Tibial nerve (tissue), 4 donors: ENCODE data around the gene NRXN2.

Experiments
- EP300 ChIP-seq, 2 donors: sonication (generic); formaldehyde crosslinking; IDR thresholded peaks; one replicate each; pipeline ENCODE4 v1.6.1; 2017; ENCODE audit warnings: antibody characterized with exemption in 2 of 2, mild to moderate bottlenecking in 1 of 2
- POLR2A ChIP-seq, 2 donors: fragments of 450-650 bp; IDR thresholded peaks; one replicate each; pipeline ENCODE4 v1.6.1; 2017; ENCODE audit warnings: antibody characterized with exemption in 2 of 2, mild to moderate bottlenecking in 2 of 2, moderate library complexity in 2 of 2
- TF ChIP-seq, protein P1 (sequence below), 5 experiments: fragments of 200-600 bp in 3 of 5; fragments of 450-650 bp in 2 of 5; sonication (generic) in 3 of 5; IDR thresholded peaks; one replicate each; pipeline ENCODE4 v1.5.1; 2016 to 2019; ENCODE audit warnings: antibody characterized with exemption in 5 of 5, mild to moderate bottlenecking in 3 of 5, moderate library complexity in 2 of 5

- TF ChIP-seq, protein P1, sequence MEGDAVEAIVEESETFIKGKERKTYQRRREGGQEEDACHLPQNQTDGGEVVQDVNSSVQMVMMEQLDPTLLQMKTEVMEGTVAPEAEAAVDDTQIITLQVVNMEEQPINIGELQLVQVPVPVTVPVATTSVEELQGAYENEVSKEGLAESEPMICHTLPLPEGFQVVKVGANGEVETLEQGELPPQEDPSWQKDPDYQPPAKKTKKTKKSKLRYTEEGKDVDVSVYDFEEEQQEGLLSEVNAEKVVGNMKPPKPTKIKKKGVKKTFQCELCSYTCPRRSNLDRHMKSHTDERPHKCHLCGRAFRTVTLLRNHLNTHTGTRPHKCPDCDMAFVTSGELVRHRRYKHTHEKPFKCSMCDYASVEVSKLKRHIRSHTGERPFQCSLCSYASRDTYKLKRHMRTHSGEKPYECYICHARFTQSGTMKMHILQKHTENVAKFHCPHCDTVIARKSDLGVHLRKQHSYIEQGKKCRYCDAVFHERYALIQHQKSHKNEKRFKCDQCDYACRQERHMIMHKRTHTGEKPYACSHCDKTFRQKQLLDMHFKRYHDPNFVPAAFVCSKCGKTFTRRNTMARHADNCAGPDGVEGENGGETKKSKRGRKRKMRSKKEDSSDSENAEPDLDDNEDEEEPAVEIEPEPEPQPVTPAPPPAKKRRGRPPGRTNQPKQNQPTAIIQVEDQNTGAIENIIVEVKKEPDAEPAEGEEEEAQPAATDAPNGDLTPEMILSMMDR (IDR thresholded peaks at IDR 0.05): no peak
- TF ChIP-seq POLR2A (IDR thresholded peaks at IDR 0.05) (no peak), EP300 (IDR thresholded peaks at IDR 0.05) (no peak)
Observed at GRCh38 chr11:64695548-64695947, 27.4 kb downstream of the NRXN2 start.
